GM11168 (cell line): ENCODE results near the gene NECTIN3.

ENCODE experiments used
- in situ Hi-C: fragments of 300-500 bp; cut with MboI; formaldehyde crosslinking; loops from one replicate; pipeline ENCODE4 v1.12.0; 2022; ENCODE audit warnings: low sequenced_read_pairs; ENCODE audit not compliant: unreplicated experiment

Gene NECTIN3, protein sequence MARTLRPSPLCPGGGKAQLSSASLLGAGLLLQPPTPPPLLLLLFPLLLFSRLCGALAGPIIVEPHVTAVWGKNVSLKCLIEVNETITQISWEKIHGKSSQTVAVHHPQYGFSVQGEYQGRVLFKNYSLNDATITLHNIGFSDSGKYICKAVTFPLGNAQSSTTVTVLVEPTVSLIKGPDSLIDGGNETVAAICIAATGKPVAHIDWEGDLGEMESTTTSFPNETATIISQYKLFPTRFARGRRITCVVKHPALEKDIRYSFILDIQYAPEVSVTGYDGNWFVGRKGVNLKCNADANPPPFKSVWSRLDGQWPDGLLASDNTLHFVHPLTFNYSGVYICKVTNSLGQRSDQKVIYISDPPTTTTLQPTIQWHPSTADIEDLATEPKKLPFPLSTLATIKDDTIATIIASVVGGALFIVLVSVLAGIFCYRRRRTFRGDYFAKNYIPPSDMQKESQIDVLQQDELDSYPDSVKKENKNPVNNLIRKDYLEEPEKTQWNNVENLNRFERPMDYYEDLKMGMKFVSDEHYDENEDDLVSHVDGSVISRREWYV

GRCh38 chr3:111071257-111072030, at the start of gene NECTIN3:
Gene NECTIN3, plus strand, starts transcription at chr3:111071816. Its CDS starts 202 bp downstream, at chr3:111072018.
- in situ Hi-C loops: no loop called here

GRCh38 chr3:111027868-111028267, 43.7 kb upstream of the NECTIN3 start:
- in situ Hi-C loops: no loop called here

DNA sequence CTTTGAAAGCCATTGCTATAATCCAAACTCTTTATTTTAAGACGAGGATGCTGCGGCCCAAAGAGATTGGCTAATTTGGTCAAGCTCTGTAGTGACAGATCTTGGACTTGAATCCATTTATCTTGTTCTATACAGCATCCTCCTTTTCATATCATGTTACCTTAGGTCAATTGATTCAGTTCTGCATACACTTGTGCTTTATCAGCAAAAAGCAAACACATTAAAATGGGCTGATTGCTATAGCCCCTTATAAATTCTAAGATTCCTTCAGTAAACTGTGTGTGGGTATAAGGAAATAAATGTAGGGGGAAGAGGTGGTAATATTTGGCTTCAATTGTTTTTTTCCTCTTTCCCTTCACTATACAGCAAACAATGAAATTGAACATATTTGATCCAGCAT, 40.1 kb upstream of the NECTIN3 start:
- in situ Hi-C loops: no loop called here

DNA sequence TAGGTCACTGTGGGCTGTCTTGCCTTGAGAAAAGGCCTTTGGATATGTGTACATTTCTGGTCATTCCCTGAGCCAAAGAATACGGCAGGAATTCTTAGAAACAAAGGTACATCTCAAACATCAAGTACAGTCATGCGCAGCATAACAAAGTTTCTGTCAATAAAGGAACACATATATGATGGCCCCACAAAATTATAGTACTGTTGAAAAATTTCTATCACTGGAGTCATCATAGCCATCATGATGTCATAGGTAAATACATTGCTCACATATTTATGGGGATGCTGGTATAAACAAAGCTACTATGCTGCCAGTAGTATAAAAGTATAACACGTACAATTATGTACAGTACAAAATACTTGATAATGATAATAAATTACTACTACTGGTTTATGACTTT, 38.9 kb upstream of the NECTIN3 start:
- in situ Hi-C loops: no loop called here

DNA sequence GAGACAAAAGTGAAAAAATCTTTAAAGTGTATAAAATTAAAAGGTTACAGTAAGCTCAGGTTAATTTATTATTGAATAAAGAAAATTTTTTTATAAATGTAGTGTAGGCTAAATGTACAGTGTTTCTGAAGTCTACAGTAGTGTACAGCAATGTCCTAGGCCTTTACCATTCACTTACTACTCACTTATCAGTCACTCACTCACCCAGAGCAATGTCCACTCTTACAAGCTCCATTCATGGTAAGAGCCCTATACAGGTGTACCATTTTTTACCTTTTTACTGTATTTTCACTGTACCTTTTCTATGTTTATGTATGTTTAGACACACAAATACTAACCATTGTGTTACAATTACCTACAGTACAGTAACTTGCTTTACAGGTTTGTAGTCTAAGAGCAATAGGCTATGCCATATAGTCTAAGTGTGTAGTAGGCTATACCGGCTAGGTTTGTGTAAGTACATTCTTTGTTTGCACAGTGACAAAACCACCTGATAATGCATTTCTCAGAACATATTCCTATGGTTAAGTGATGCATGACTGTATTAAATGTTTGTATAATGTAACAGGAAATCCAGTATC, 38.1 kb upstream of the NECTIN3 start:
- in situ Hi-C loops: no loop called here

DNA sequence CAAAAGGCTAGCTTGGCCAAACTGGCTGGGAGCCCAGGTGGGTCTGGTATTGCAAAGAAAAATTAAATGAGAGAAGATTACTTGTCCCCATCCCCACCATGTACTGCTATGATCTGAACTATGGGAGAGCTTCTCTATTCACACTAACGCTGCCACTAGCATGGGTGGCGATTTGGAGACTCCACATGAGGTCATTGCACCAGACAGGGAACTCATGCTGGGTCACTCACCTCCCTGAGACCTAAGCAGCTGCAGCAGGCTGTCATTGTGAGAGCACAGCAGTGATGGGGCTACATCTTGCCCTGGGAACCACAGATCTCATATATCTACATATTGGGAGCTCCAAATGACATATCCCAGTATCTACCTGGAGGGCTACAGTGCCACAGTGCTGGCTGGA, 36.3 kb upstream of the NECTIN3 start:
- in situ Hi-C loops: no loop called here

DNA sequence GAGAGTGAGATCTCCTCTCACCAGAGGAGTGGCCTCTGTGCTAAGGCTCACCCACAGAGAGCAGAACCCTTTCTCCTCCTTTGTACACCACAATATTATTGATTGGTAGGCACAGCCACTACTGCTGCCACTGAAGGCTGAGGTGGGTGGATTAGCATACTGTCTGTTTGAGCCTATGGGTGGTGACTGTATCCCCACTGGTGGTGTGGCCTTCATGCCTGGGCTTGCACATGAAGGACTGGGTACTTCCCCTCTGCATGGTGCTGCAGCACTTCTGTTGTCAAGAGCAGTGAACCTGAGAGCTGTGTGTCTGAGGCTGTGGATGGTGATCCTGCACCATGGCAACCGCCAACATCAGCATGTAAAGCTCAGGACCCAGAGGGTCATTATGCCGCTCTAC, 35.7 kb upstream of the NECTIN3 start:
- in situ Hi-C loops: no loop called here

GRCh38 chr3:111040959-111041358, 30.7 kb upstream of the NECTIN3 start:
- in situ Hi-C loops: no loop called here

DNA sequence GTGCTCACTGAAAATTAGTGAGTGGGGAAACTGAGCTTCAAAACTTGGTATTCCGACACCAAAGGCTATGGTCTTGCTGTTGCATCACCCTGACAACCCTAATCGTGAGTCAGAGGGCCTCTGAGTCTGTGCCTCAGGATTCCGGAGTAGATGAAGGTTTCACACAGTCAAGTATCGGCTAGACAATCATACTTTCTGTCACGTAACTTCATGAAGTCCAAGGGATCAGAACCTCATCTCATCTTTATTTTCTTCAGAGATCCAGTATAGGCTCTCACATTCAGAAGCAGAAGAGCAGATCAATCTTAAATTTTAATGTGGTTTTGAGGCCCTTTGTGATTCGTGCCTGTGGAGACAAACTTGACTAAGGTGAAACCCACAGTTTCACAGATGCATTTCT, 26.1 kb upstream of the NECTIN3 start:
- in situ Hi-C loops: no loop called here

- in situ Hi-C loops: no loop called here
Observed at GRCh38 chr3:111047042-111047441, 24.6 kb upstream of the NECTIN3 start.

DNA sequence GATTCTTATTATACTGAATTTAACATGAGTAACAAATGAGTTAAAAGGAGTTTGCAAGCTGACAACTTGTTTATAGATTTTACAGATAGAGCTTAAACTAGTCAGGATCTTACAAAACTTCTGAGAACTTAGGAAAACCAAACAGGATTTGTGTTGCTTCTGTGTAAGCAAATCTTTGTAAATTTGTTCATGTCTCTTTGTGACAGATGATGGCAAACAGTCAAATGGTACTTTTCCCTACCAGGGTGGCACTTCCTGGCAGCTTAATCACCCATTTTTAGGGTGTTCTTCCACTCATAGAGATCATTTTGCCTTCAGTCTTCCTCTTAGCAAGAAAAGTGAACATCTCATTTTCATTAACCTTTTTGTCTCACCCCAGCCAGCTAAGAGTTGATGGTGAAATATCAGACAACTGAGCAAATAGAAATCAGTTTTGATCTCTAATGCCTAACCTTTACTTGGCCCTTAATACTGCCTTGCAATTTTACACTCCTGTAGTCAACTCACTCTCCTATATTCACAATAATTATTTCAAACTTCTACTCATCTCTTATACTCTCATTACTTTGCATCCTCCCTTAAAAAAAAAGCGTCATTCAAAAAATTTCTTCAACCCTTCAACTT, 23.7 kb upstream of the NECTIN3 start:
- in situ Hi-C loops: no loop called here

DNA sequence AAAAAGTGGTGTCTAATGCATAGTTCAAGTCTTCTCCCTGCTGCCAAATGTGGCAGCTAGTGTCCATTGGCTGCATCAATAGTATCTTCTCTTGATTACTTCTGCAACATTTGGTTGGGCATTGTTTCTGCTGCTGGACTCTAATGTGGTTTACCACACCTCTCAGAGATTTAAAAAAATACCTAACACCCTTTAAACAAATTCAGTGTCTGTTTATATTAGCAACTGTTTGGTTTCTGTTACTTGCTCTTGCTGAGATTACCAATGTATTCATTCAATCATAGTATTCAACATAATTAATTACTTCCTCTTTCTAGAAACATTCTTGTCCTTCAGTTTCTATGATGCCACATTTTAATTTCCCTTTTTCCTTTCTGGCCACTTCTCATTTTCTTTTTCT, 20.3 kb upstream of the NECTIN3 start:
- in situ Hi-C loops: no loop called here

GRCh38 chr3:111068574-111068973, 3.0 kb upstream of the NECTIN3 start:
- in situ Hi-C loops: no loop called here

DNA sequence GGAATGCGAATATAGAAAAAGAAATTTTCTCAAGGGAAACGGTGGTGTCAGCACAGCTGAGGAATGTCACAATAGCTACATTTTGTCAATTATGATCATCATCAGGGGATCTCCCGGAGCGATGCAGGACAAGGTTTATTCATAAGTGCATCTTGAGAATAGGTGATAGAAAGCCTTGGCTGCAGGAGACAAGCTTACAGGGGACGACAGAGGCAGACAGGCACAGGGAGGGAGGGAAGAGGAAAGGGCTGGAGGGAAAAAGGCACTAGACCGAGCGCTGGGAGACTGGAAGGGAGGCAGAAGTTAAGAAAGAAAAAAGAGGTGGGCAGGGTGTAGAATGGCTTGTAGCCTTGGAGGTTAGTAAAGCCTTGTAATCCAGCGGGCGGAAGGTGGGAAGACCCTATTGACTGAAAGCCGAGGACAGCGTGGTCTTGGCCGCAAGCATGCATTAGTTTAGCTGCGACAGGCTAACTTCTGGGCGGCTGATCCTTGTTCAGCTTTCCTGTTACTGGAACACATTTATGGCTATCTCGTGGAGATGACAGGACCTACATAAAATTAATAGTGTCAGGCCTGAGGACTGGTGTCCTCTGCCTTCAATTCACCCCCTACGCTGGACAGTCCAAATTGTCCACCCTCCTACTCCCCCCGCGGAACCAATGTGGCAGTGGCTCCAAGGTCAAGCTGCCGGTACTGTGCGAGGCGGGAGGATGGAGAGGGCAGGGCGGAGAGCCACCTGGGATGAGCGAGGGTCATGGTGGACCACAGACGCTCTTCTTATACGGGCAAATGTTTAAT, 1.4 kb upstream of the NECTIN3 start:
- in situ Hi-C loops: no loop called here

DNA sequence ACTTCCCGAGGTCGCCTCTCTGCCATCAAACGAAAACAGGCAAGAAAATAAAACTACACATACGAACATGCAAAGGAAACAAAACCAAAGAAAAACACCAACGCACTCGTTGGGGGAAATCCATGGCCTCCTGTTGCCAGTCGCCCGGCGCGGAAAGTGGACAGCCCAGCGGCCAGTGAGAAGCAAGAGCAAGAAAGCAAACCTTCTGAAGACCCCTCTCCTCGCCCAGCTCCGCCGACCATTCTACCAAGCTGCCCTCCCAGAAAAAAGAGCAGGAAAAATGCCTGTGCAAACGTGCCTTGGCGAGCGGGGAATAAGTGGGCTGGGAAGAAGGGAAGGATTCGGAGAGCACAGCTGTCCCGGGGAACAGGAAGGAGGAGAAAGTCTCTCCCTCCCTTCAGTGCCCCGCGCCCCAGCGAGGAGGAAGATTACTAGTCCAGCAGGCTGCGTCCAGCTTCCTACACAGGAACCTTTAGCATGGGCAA, 802 bp upstream of the NECTIN3 start:
- in situ Hi-C loops: no loop called here

GRCh38 chr3:111072031-111072921, 660 bp downstream of the NECTIN3 start:
- in situ Hi-C loops: no loop called here

DNA sequence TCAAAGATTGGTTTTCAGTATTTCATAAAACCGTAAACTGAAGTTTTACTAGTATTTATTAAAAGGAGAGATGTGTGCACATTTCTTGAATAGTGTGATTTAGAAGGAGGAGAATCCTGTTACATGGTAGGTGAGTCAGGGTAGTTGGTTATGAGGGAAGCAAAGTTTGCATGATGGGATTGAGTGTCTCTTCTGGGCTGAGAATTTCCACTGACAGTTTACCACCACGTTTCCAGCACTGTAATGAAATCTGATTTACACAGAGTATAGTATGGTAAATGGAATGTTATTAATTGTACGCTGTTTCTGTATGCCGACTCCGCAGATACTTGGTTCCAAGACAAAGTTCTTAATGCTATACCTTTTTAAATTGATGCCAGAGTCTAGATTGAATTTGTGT, 1.6 kb downstream of the NECTIN3 start:
- in situ Hi-C loops: no loop called here

- in situ Hi-C loops: no loop called here
Observed at GRCh38 chr3:111076732-111077131, 5.1 kb downstream of the NECTIN3 start.

GRCh38 chr3:111077369-111077768, 5.8 kb downstream of the NECTIN3 start:
- in situ Hi-C loops: no loop called here
